ENCODE measurements around the gene NBR1.
"Not testable (repeated sequence)": the region's sequence is repeated elsewhere in the genome, so short reads cannot be mapped to it uniquely, and the experiment has no call there.

The NBR1 gene

GRCh38 chr17:43219001-43219400 lies 48.0 kb downstream of the NBR1 start:
- TF ChIP-seq CTCF (IDR thresholded peaks at IDR 0.05; ENCODE audit: insufficient read depth, low read depth, low read length, missing control alignments) = no peak
- no peak for DNase-seq (ENCODE audit: low read depth)
- no peak overlapping the region for H3K4me3 ChIP-seq (ENCODE audit: low read depth, low read length)

GRCh38 chr17:43219746-43220380 lies 48.8 kb downstream of the NBR1 start:
- DNase-seq (ENCODE audit: low read depth) = no peak
- no peak overlapping the region for H3K4me3 ChIP-seq (ENCODE audit: low read depth, low read length)
- TF ChIP-seq CTCF (IDR thresholded peaks at IDR 0.05; ENCODE audit: insufficient read depth, low read depth, low read length, missing control alignments) = no peak

- DNase-seq (ENCODE audit: low read depth) = no peak
- TF ChIP-seq CTCF (IDR thresholded peaks at IDR 0.05; ENCODE audit: insufficient read depth, low read depth, low read length, missing control alignments) = no peak
- no peak overlapping the region for H3K4me3 ChIP-seq (ENCODE audit: low read depth, low read length)
Observed at GRCh38 chr17:43220511-43221125, 49.6 kb downstream of the NBR1 start.

- no peak overlapping the region for H3K4me3 ChIP-seq (ENCODE audit: low read depth, low read length)
- no peak for TF ChIP-seq CTCF (IDR thresholded peaks at IDR 0.05; ENCODE audit: insufficient read depth, low read depth, low read length, missing control alignments)
- DNase-seq (ENCODE audit: low read depth) = no peak
Observed at GRCh38 chr17:43224146-43224705, 53.2 kb downstream of the NBR1 start.

GRCh38 chr17:43226393-43226792 lies 55.4 kb downstream of the NBR1 start:
- TF ChIP-seq CTCF (IDR thresholded peaks at IDR 0.05; ENCODE audit: insufficient read depth, low read depth, low read length, missing control alignments) = no peak
- no peak overlapping the region for H3K4me3 ChIP-seq (ENCODE audit: low read depth, low read length)
- DNase-seq (ENCODE audit: low read depth) = no peak

- not testable (repeated sequence) for H3K4me3 ChIP-seq (ENCODE audit: low read depth, low read length)
Observed at GRCh38 chr17:43228020-43228782, 57.2 kb downstream of the NBR1 start, which contains the start of gene CCDC200. Gene CCDC200 (minus strand): TSS chr17:43228623. CDS start chr17:43228554, 69 bp downstream.

GRCh38 chr17:43231205-43232020 lies 60.4 kb downstream of the NBR1 start:
- not testable (repeated sequence) for DNase-seq (ENCODE audit: low read depth)

More at GRCh38 chr17:43228020-43228782, 57.2 kb downstream of the NBR1 start, which contains the start of gene CCDC200:
- DNase-seq (ENCODE audit: low read depth) = not testable (repeated sequence)

GRCh38 chr17:43232021-43232699 lies 61.1 kb downstream of the NBR1 start:
- H3K4me3 ChIP-seq (ENCODE audit: low read depth, low read length); DNase-seq (ENCODE audit: low read depth): not testable (repeated sequence)

More at GRCh38 chr17:43231205-43232020, 60.4 kb downstream of the NBR1 start:
- H3K4me3 ChIP-seq (ENCODE audit: low read depth, low read length) = not testable (repeated sequence)

GRCh38 chr17:43233263-43233662 lies 62.2 kb downstream of the NBR1 start:
- not testable (repeated sequence) for DNase-seq (ENCODE audit: low read depth); H3K4me3 ChIP-seq (ENCODE audit: low read depth, low read length)

GRCh38 chr17:43233877-43234276 lies 62.9 kb downstream of the NBR1 start, which contains the start of gene RNU2-1:
Gene RNU2-1 (minus strand): TSS chr17:43233977.
- H3K4me3 ChIP-seq (ENCODE audit: low read depth, low read length); DNase-seq (ENCODE audit: low read depth): not testable (repeated sequence)
